NCI-H2107 treated with DMSO at 0.1 percent for 48 hours (cell line): Measurements from ENCODE around the gene IRF2.
"Not testable (repeated sequence)": the region's sequence is repeated elsewhere in the genome, so short reads cannot be mapped to it uniquely, and the experiment has no call there.

Source experiments
- DNase-seq: peaks from one replicate; lab custom pipeline; 2025; ENCODE audit not compliant: unreplicated experiment; lab: John Stamatoyannopoulos, UW

IRF2 gene

DNA sequence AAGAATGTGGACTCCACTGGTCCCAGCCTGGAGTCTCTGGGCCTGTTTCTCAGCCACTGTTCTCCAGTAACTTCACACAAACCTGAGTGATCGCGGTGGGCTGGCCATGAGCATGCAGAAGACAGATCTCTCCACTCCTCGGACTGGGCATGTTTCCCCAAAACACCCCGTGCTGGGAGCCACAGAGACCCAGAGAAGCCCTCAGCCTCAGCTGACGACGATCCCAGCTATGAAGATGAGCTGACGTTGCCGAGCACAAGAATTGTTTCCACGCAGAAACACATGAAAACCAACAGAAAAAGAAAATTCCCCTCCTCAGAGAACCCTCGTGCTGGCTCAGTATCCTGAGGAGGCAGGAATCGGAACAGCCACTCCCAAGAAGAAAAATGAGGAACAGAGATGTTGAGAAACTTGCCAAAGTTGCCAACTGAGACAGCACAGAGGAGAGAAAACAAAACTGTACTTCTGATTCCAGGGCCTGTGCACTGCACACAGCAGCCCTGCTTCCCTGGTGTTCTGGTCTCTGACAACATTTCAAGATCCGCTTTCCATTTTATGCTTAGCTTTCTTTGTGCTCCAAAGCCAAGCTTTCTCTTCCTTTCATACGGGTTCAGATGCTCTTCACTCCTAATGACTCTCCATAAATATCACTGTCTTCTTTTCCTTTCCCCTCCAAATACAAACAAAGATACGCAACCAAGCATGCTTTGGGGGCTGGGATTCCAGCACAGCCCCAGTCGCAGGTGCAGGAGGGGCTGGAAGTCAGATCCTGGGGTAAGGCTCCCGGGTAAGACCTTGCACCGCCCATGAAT lies 81.4 kb downstream of the IRF2 start:
- DNase-seq, result no peak

DNA sequence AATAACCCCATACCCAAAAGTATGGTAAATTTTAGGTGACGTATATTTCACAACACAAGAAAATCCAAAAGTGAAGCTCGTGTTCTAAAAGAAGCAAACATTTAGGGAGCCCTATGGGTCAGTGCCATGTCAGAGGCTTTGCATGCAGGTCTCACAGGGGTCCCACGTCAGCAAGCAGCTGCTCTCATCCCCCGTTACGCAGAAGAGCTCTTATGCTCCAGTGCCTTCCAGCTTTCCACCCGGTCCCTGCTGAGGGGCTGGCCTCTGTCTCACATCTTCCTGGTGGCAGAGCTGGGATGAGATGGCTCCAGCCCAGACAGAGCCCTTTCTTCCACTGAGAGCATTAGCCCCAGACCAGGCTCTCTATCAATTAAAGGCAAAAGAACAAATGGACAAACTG lies 82.0 kb downstream of the IRF2 start:
- DNase-seq, result no peak

DNA sequence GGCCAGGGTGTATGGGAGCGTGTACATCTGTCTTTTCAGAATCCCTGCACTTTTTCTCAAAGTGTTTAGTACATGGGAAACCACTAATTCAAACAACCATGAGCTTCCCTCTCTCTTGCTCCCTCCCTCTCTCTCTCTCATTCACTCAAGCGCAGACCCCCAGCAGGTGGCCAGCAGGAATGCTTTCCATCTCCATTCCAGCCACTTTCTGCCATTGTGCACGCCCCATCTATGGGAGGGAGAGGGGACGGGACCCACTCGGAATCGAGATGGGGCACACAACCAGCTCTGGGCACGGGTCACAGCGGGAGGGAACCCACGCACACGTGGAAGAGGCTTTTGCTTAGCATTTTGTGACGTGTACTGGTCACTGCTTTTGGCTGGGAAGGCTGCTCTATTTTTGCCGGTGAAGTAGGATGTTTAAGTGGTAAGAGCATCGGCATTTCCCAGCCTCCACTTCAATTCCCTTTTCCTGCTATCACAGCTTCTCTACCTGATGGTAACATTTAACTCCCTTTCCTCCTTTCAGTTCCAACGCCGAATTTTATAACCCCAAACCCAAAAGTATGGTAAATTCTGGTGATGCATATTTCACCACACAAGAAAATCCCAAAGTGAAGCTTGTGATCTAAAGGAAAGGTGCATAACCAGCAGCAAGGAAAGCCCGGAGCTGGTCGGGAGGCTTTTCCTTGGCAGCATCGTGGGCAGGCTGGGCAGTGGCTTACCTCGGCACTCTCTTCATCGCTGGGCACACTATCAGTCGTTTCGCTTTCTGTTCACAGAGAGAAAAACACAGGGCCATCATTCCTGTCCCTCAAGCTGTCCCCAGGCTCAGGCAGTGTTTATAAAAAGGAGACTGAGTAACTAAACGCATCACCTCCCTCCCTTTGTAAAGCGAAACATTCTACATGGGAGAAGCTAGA lies 84.1 kb downstream of the IRF2 start:
- DNase-seq, result no peak

DNA sequence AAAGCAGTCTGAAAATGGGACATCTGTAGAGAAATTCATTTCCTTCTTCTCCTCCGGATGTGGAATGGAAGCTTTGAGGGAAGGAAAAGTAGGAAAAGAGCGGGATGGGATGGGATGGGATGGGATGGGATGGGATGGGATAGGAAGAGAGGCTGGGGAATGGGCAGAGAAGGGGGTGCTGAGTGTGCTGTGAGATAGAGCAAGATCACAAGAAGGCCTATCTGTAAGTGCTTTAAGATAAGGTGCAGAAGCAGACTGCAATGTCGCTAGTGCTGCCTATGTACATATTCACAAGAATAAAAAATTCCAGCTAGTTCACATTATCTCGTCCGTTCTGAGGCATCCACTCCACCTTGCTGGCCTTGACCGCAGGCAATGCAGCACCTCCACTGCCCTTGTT lies 86.2 kb downstream of the IRF2 start:
- DNase-seq, result no peak

DNA sequence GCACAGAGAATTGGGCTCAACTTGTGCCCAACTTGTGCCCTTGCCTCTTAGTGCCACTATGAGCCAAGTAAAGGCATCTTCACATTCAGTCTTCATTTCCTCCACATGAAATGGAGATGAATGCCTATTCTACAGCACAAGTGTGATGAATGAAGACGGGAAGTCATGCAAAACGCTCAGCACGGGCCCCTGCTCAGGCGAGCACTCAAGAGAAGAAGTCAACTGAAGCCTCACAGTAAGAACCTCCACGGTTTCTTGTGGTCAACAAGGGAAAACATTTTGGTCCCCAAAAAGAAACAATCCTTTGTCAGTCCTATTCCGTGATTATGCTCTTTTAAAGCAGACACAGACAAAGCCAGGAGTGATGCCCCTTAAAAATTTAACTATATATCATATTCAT lies 87.0 kb downstream of the IRF2 start:
- no peak for DNase-seq

DNA sequence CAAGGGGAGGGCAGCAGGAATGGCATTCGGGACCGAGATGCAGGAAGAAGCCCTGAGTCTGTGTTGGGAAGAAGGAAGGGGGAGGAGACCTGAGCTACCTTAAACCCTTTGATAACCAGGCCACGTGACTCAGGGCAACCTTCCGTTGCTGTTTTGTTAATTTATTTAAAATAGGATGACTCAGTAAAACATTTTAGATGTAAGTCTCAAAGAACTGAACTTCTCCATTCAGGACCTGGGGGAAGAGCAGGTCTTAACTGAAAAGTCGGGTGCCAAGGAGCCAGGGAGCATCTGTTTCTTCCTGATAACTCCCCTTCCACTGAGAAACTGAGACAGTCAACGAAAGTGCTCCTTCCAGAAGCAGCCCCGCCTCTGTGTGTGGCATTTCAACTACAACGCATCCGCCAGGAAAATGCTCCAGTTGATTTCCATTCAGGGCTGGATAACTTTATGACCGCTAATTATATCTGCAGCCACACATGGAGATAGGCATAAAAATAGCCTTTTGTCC lies 88.0 kb downstream of the IRF2 start:
- DNase-seq, result no peak

DNA sequence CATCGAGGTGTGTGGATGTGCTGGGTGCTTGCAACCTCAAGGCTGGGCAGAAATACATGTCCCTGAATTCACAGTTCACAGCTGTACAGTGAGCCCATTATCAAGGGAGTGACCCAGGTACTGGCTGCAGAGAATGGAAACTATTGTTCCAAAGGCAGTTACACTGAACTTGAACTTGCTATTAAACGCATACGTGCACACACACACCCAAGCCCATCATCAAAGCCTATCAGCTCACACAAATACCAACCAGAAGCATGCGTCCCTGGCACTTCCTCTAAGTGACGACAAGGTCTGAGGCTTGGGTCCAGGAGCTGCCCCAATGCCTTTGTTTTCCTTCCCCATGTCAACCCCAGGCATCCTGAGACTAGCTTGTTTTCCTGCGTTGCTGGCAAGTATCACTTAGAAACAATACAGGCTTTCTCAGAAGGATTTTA lies 88.6 kb downstream of the IRF2 start:
- DNase-seq, result no peak

DNA sequence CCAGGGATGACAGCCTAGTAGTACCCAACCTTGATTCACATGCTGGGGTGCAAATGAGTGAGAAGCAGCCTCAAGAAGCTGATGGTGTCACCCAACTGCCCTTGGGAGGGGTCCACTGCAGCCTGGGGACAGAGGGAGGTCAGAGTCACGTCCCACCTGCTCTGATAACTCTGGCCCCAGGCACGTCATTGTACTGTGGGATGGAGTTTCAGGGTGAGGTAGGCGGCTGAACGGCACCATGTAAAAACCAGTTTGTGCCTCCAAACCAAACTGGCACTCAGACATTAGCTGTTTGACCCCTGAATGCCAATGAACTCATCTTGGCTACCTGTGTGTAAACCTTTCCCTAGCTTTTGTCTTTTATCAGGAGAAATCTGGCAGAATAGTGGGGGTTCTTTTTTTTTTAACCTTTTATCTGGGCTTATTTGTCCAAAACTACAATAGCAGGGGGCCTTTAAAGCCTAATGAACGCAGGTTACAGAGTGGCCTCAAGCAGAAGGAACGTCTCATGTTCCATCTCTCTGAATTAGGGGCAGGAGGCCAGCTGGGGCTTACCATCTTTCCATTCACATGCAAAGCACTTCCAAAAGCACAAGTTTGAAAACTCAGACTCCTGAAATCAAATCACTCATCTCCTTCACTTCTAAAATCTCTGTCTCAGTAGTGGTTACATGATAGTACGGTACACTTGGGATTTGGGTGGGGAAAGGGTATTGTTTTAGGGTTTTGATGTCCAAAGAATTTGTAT lies 89.4 kb downstream of the IRF2 start:
- no peak for DNase-seq

DNA sequence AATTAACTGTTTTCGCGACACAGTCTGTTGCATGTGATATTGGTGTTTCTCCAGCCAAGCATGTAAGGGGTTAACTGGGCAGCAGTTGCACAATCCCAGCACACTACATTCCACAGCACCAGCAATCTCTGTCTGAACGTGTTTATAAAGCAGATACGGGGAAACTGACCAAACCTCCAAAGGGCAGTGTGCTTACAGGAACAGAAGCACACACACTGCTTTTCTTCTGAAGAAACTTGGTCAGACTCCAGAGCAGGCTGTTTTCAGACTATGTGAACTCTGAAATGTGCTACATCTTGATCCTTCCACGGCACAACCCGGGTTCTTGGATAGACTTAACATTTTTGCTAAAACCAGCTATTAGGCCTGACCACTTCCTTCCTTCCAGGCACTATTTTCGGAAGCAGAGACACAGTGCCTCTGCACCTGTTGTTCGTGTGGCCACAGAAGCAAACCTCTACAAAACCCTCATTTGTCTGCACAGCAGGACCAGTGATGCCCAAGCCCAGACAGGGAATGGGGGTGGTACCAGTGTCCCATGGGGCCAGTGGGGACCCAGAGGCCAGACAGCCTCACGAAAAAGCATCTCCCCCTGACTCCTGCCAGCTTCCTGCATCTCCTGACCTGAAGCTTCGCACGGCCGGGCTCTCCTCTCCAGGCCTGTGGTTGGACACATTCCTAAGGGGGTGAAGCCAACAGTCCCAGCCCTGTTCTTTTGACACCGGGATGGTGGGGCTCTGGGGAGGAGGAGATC lies 90.1 kb downstream of the IRF2 start:
- no peak for DNase-seq

DNA sequence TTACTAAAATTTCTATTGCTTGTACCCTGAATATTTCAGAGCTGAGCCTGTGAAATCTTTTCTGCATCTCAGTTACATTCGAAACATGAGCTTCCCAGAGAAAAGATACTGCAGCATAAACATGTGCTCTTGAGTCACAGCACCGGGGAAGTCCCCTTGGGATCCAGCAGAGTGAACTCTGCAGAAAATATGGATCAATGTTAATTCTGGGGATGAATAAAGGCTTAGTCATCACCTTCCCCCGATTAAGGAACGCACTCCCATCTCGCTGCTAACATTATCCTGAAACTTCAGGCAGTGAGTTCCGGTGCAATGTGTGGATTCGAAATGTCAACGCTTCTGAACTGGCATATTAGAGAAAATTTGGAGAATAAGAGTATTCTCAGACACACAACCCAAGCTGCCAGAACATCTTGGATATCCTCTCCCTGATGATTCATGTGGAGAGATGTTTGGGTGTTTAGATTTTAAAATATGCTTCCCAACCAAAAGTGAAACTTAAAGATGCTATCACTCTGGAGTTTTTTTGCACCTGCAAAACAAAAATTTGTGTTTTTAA lies 90.8 kb downstream of the IRF2 start:
- no peak for DNase-seq

DNA sequence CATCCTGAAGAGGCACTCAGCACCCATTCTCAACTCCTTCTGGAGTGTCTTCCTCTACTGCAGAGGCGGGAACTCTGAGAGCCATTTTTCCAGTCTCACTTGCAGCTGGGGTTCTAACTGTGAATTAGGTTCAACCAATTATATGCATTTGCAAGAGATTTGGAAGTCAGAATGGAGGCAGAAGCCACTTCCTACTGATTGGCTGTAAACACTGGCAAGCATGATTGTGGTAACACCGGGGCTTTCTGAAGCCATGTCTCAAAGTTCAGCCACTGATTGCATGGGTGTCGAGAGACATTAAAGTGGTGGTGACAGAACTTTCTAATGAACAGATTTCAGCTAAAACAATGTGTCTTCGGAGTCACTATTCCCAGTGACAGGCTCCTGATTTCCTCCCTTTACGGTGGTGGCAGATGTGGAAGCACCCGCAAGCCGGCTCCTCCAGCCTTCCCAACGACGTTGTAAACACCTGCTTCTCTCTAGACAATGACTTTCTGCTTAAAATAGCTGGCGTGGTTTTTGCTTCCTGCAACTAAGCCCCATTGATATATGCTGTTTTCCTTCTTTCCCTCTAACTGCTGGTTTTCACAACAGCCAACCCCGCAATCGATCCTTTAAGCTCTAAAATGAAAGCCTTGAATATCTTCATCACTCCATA lies 92.0 kb downstream of the IRF2 start:
- peak; percentile 71 for DNase-seq

DNA sequence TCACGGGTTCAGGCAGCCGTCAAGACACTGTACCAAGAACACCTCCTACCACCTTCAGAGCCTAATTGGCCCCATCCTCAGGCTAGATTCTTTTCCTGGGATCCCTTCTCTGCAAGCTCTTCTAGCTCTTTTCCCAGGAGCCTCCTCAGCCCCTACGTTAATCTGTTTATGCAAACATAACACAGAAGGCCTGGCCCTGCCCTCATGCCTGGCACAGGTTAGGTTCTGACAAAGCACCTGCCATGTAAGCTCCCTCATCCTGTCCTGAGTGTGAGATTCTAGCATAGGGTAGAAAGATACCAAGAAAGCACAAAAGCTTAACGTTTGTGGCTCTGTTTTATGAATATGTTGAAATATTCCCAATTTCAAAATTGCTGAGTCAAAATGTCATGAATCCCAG lies 93.6 kb downstream of the IRF2 start:
- DNase-seq, result no peak

DNA sequence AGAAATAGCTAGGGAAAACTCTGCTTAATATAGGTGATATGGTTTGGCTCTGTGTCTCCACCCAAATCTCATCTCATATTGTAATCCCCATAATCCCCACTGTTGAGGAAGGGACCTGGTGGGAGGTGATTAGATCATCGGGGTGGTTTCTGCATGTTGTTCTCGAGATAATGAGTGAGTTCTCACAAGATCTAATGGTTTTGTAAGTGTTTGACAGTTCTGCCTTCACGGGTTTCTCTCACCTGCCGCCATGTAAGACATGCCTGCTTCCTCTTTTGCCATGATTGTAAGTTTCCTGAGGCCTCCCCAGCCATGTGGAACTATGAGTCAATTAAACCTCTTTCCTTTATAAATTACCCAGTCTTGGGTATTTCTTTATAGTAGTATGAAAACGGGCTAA lies 94.1 kb downstream of the IRF2 start:
- DNase-seq, result not testable (repeated sequence)

DNA sequence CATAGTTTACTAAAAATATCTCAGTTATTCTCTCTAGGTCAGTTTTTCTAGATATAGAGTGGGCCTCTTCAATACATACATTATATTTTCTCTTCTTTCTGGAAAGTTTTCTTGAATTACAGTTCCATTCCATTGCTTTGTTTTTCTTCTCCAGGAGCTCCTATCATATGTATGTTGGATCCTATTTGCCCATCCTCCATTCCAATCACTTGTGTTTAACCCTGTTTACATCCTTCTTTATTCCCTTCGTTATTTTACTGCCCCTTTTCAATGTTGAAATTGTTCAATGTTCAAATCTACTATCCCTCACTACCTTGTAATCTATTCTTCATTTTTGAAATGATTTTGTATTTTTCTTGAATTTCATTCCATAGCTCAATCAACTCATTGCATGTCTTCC lies 97.4 kb downstream of the IRF2 start:
- no peak for DNase-seq

DNA sequence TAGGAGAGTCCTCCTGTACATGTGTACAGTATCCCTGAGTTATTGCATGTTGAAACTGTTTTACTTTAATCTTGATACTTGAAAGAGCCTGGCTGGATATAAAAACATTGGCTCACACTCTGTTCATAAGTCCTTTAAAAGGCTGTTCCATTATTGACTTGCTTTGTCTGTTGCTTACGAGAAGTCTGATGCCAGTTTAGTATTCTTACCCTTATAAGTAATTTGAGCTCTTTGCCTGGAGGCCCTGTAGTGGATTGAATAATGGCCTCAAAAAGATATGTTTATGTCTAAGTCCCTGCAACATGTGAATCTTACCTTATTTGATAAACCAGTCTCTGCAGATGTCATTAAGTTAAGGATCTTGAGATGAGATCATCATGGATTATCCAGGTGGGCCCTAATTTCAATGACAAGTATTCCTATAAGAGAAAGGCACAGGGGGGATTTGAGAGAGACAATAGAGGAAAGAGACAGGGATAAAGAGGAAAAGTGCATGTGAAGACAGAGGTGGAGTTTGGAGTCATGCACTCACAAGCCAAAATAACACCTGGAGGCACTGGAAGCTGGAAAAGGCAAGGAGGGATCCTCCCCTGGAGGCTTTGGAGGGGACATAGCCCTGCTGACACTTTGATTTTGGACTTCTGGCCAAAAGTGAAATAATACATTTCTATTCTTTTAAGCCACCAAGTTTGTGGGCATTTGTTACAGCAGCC lies 98.1 kb downstream of the IRF2 start:
- DNase-seq, result peak; percentile 84

DNA sequence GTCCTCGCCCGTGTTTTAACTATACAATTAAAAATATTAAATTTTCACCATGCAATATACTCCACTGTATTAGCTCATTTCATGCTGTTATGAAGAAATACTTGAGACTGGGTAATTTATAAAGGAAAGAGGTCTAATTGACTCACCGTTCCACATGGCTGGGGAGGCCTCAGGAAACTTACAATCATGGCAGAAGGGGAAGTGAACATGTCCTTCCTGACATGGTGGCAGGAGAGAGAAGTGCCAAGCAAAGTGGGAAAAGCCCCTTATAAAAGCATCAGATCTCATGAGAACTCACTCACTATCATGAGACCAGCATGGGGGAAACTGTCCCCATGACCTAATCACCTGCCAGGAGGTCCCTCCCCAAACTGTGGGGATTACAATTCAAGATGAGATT lies 98.7 kb downstream of the IRF2 start:
- DNase-seq, result not testable (repeated sequence)

DNA sequence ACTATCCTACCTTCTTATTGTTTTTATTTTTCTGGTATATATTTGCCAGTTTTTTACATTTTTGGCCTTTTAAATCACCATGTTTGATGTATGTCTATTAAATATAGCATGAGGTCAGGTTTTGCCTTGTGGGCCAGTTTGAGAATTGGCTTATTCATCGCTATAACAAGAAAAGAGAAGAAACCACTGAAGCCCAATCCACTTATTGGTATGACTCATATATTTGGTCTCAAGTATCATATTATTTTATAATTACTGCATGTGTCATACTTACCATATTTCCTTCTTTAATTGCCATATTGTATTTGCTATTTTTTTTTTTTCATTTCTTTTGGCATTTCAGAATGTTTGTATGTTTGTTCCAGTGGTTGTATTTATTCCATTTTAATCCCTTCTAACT lies 99.3 kb downstream of the IRF2 start:
- no peak for DNase-seq

DNA sequence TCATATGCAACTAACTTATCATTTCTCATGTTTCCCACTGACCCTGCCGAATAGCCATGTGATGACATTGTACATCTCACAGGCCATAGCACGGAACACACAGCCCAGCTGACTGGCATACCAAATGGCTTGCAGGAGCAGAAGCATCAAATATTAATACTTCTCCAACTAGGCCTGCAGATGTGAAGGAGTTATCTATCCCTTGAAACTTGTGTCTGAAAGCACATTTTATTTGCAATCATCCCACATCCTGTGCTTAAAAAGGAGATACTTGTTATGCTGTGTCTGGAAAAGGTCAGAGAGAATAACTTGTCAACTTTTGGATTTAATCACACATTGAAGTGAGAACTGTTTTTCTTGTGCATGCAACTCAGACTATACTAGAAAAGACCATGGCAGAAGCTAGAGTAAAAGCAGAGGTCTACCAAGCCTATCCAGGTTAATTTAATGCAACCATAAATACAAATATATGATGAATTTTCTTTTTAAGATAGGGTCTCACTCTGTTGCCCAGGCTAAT lies 100.4 kb downstream of the IRF2 start:
- DNase-seq, result no peak

DNA sequence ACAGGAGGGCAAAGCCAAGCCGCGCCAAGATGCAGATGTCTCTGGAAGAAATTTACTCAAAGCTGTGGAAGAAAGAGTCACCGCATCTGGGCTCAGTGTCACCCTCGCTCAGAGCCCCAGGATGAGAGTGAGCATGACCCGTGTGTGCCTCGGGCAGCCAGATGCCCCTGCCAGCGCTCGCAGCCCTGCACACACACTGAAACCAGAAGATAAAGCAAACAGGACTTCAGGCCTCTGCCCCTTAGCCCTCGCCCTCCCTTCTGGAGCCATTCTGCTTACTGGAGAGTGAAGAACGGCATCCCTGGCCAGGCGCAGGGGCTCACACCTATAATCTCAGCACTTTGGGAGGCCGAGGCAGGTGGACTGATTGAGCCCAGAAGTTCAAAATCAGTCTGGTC lies 103.0 kb downstream of the IRF2 start:
- DNase-seq, result no peak
